IPS-NIHi7 (cell line): ENCODE results near the gene OR2AE1.

Experiments used
- DNase-seq: peaks from one replicate; pipeline ENCODE4 v3.0.0; 2012; ENCODE audit warnings: mixed read lengths; ENCODE audit errors: extremely low spot score

OR2AE1 gene

GRCh38 chr7:99860281-99861127 lies 16.3 kb downstream of the OR2AE1 start:
- DNase-seq: no peak

GRCh38 chr7:99855236-99855635 lies 21.6 kb downstream of the OR2AE1 start:
- no peak for DNase-seq

- no peak for DNase-seq
Measured at GRCh38 chr7:99848420-99849216, 28.2 kb downstream of the OR2AE1 start.

GRCh38 chr7:99844328-99844727 lies 32.5 kb downstream of the OR2AE1 start:
- no peak for DNase-seq

- no peak for DNase-seq
Measured at GRCh38 chr7:99843808-99844207, 33.0 kb downstream of the OR2AE1 start.

- DNase-seq: no peak
Measured at GRCh38 chr7:99842926-99843325, 33.9 kb downstream of the OR2AE1 start.

GRCh38 chr7:99840136-99840869 lies 36.5 kb downstream of the OR2AE1 start:
- DNase-seq: no peak

- no peak for DNase-seq
Measured at GRCh38 chr7:99839287-99840021, 37.4 kb downstream of the OR2AE1 start.

- no peak for DNase-seq
Measured at GRCh38 chr7:99837649-99838361, 39.0 kb downstream of the OR2AE1 start.

GRCh38 chr7:99835189-99835588 lies 41.6 kb downstream of the OR2AE1 start:
- no peak for DNase-seq

GRCh38 chr7:99834382-99834781 lies 42.5 kb downstream of the OR2AE1 start:
- DNase-seq: no peak

- DNase-seq: no peak
Measured at GRCh38 chr7:99833289-99833877, 43.5 kb downstream of the OR2AE1 start.

GRCh38 chr7:99831595-99831994 lies 45.2 kb downstream of the OR2AE1 start:
- DNase-seq: no peak

GRCh38 chr7:99829524-99830160 lies 47.2 kb downstream of the OR2AE1 start:
- DNase-seq: no peak

GRCh38 chr7:99828811-99829210 lies 48.0 kb downstream of the OR2AE1 start:
- DNase-seq: no peak

- no peak for DNase-seq
Measured at GRCh38 chr7:99827040-99827778, 49.6 kb downstream of the OR2AE1 start.
